ENCODE data around the gene PBX3. TPM values are rescaled to one million over a fixed set of nuclear protein-coding genes. Genes with fewer than 3 reads are reported as not detected.

Gene PBX3
- total and polyA plus RNA-seq, 9 of the 15 experiments (the other 6 are each of a cell fraction or from before 2014, with no cell fraction given), result 0.14 to 5.8 (median 0.92) TPM

- TF ChIP-seq, protein P1, sequence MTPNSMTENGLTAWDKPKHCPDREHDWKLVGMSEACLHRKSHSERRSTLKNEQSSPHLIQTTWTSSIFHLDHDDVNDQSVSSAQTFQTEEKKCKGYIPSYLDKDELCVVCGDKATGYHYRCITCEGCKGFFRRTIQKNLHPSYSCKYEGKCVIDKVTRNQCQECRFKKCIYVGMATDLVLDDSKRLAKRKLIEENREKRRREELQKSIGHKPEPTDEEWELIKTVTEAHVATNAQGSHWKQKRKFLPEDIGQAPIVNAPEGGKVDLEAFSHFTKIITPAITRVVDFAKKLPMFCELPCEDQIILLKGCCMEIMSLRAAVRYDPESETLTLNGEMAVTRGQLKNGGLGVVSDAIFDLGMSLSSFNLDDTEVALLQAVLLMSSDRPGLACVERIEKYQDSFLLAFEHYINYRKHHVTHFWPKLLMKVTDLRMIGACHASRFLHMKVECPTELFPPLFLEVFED (CRISPR knock-in tag; conservative IDR thresholded peaks at IDR 0.05), result no peak
- TF ChIP-seq, protein P2, sequence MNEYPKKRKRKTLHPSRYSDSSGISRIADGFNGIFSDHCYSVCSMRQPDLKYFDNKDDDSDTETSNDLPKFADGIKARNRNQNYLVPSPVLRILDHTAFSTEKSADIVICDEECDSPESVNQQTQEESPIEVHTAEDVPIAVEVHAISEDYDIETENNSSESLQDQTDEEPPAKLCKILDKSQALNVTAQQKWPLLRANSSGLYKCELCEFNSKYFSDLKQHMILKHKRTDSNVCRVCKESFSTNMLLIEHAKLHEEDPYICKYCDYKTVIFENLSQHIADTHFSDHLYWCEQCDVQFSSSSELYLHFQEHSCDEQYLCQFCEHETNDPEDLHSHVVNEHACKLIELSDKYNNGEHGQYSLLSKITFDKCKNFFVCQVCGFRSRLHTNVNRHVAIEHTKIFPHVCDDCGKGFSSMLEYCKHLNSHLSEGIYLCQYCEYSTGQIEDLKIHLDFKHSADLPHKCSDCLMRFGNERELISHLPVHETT (CRISPR knock-in tag; conservative IDR thresholded peaks at IDR 0.05 in 1 of 2, IDR thresholded peaks at IDR 0.05 in 1 of 2), result no peak
- TF ChIP-seq, protein P3, sequence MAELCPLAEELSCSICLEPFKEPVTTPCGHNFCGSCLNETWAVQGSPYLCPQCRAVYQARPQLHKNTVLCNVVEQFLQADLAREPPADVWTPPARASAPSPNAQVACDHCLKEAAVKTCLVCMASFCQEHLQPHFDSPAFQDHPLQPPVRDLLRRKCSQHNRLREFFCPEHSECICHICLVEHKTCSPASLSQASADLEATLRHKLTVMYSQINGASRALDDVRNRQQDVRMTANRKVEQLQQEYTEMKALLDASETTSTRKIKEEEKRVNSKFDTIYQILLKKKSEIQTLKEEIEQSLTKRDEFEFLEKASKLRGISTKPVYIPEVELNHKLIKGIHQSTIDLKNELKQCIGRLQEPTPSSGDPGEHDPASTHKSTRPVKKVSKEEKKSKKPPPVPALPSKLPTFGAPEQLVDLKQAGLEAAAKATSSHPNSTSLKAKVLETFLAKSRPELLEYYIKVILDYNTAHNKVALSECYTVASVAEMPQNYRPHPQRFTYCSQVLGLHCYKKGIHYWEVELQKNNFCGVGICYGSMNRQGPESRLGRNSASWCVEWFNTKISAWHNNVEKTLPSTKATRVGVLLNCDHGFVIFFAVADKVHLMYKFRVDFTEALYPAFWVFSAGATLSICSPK (IDR thresholded peaks at IDR 0.05; ENCODE audit: borderline replicate concordance), result no peak
These were observed 17.0 kb upstream of the PBX3 start (continued) for GRCh38 chr9:125730168-125730567.

DNA sequence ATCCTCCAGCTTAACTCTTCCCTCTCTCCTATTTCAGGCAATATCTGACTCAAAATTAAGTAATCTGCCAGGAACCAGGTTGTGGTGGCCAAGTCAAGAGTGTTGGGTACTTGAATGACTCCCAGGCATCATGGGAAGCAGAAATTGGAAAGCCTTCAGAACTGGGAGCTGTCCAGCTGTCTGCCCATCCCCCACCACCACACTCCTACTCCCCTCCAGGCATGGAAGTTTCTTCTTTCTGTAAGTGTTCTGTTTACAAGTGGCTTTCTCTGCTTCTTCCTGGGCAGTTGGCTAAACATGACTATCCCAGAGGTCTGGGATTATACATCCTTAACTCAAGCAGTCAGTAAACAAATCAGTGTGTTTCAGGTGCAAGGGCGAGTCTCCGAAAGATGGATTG, 14.6 kb upstream of the PBX3 start:
- Histone ChIP-seq H3K9ac (ENCODE audit: insufficient read depth in 1 of 2, low read depth in 2 of 2, low read length in 2 of 2) (no peak overlapping the region), H3K4me3 (no peak overlapping the region), H3K4me1 (replicated peaks in 1 of 2; ENCODE audit: control insufficient read depth in 2 of 2, insufficient read depth in 2 of 2, low read length in 2 of 2) (no peaks in the 10 kb centered on the region), H3K9me3 (replicated peaks; ENCODE audit: control insufficient read depth, insufficient read depth, low read depth, low read length) (no peaks in the 10 kb centered on the region), H3K36me3 (ENCODE audit: control insufficient read depth, insufficient read depth, low read length) (no peaks in the 10 kb centered on the region), H3K27ac (ENCODE audit: extremely low read depth, low read depth, low read length) (no peak overlapping the region), H3K27me3 (ENCODE audit: control insufficient read depth in 2 of 2, insufficient read depth in 2 of 2, low read length in 2 of 2) (peaks cover 4 to 15% of the 10 kb centered on the region in 2 experiments), H3K4me2 (ENCODE audit: insufficient read depth, low read length) (no peak overlapping the region), H3K9me1 (ENCODE audit: control insufficient read depth, insufficient read depth, low read length) (no peaks in the 10 kb centered on the region), H3K79me2 (ENCODE audit: control insufficient read depth, insufficient read depth, low read length) (no peaks in the 10 kb centered on the region), H4K20me1 (replicated peaks; ENCODE audit: control insufficient read depth, insufficient read depth, low read length) (no peaks in the 10 kb centered on the region), H2AFZ (ENCODE audit: low read depth, low read length) (no peak overlapping the region)
- POLR2A ChIA-PET, result no interaction called here
- 0% methylated on average over 2 of the region's 2 CpGs for WGBS (ENCODE audit: insufficient coverage, low coverage, missing lambda C conversion rate)
- FAIRE-seq (no peak), DNase-seq (ENCODE audit: extremely low read depth in 1 of 4, low spot score in 3 of 4) (no peak), ATAC-seq (no peak)
- in situ Hi-C loops (cut with MboI) (no loop called here), intact Hi-C loops (cut with micrococcal nuclease) (no loop called here)
- CTCF ChIA-PET (ENCODE audit: low intra/inter-chr PET ratio), result no interaction called here
- BruUV-seq (replicated peaks), result no TSS peak
- TF ChIP-seq ZNF165 (CRISPR knock-in tag; IDR thresholded peaks at IDR 0.05; ENCODE audit: borderline replicate concordance) (no peak), PCBP2 (IDR thresholded peaks at IDR 0.05; ENCODE audit: low read depth, low read length, poor library complexity, severe bottlenecking) (no peak), ZBTB49 (CRISPR knock-in tag; IDR thresholded peaks at IDR 0.05; ENCODE audit: borderline replicate concordance) (no peak), CC2D1A (IDR thresholded peaks at IDR 0.05) (no peak), NEUROD1 (IDR thresholded peaks at IDR 0.05; ENCODE audit: borderline replicate concordance, low read depth, low read length, partially characterized antibody) (no peak), ZBTB9 (CRISPR knock-in tag; IDR thresholded peaks at IDR 0.05) (no peak)
- TF ChIP-seq, protein P1 (CRISPR knock-in tag; conservative IDR thresholded peaks at IDR 0.05), result no peak
